ENCODE results near the gene FAM110C. TPM values are rescaled to one million over a fixed set of nuclear protein-coding genes. Genes with fewer than 3 reads are reported as not detected.

FAM110C gene
- total and polyA plus RNA-seq, 12 donors: 0.66 to 5.2 (median 2.9) TPM

- Histone ChIP-seq H3K4me3 (no peak overlapping the region), H3K9me3 (peaks cover 0 to under 1% (median 0%) of the 10 kb centered on the region in 11 donors), H3K36me3 (no peaks in the 10 kb centered on the region), H3K27ac (no peak overlapping the region), H3K27me3 (peaks cover 0 to 44% (median 8%) of the 10 kb centered on the region in 7 donors), H3K4me1 (no peaks in the 10 kb centered on the region)
- DNase-seq: no peak
- WGBS, 2 donors: 62 to 71% methylated on average over 4 of the region's 4 CpGs
- intact Hi-C loops (cut with DNase I): no loop called here
- TF ChIP-seq CTCF (IDR thresholded peaks at IDR 0.05): no peak
- ATAC-seq: no peak
Observed at GRCh38 chr2:65121-65520, 18.8 kb upstream of the FAM110C start.

GRCh38 chr2:55587-56448 lies 9.5 kb upstream of the FAM110C start:
- peaks cover 0 to 37% (median 17%) of the 10 kb centered on the region in 11 donors for H3K9me3 ChIP-seq
- 65 to 66% methylated on average over 4 of the region's 4 CpGs for WGBS, 2 donors
- TF ChIP-seq CTCF (IDR thresholded peaks at IDR 0.05): no peak
- ATAC-seq (no peak), DNase-seq (no peak)
- no peak overlapping the region for H3K4me3 ChIP-seq
- H3K4me1 ChIP-seq: no peaks in the 10 kb centered on the region
- no peak overlapping the region for H3K27ac ChIP-seq
- intact Hi-C loops (cut with DNase I): no loop called here
- peaks cover 0 to 8% (median 0%) of the 10 kb centered on the region in 7 donors for H3K27me3 ChIP-seq
- H3K36me3 ChIP-seq: no peaks in the 10 kb centered on the region

- Histone ChIP-seq H3K27me3 (peaks cover 0 to 32% (median 20%) of the 10 kb centered on the region in 7 donors), H3K4me1 (peaks cover 0 to 12% (median 6%) of the 10 kb centered on the region in 9 donors), H3K4me3 (no peak overlapping the region), H3K9me3 (peaks cover 0 to 1% (median 0%) of the 10 kb centered on the region in 11 donors), H3K27ac (no peak overlapping the region), H3K36me3 (no peaks in the 10 kb centered on the region)
- intact Hi-C loops (cut with DNase I): no loop called here
- no peak for DNase-seq
- 77 to 81% methylated on average over 2 of the region's 2 CpGs for WGBS, 2 donors
- TF ChIP-seq CTCF (IDR thresholded peaks at IDR 0.05): no peak
- no peak for ATAC-seq
Observed at GRCh38 chr2:51613-52012, 5.3 kb upstream of the FAM110C start.

GRCh38 chr2:47737-48136 lies 1.4 kb upstream of the FAM110C start:
- H3K4me3 ChIP-seq: no peak overlapping the region
- WGBS, 2 donors: 46 to 62% methylated on average over 3 of the region's 3 CpGs
- no peaks in the 10 kb centered on the region for H3K36me3 ChIP-seq
- TF ChIP-seq CTCF (IDR thresholded peaks at IDR 0.05): no peak
- DNase-seq (no peak), ATAC-seq (no peak)
- H3K9me3 ChIP-seq: no peaks in the 10 kb centered on the region
- peaks cover 0 to 28% (median 14%) of the 10 kb centered on the region in 9 donors for H3K4me1 ChIP-seq
- H3K27me3 ChIP-seq: peaks cover 0 to 69% (median 56%) of the 10 kb centered on the region in 7 donors
- intact Hi-C loops (cut with DNase I): no loop called here
- H3K27ac ChIP-seq: peak overlapping the region in 7 of 10 donors; percentile 47 to 88 (median 74)

Data from heart right ventricle (tissue), 16 donors.